HUDEP-2 (cell line): ENCODE data around the gene CDKN2B-AS1.
A peak's percentile ranks its signal among the peaks of the same experiment; 100 is the strongest.

Experiments
- DNase-seq, 76 experiments: peaks; one replicate each; lab custom pipeline; 2025; ENCODE audit not compliant: unreplicated experiment in 76 of 76; lab: John Stamatoyannopoulos, UW

CDKN2B-AS1 gene

DNA sequence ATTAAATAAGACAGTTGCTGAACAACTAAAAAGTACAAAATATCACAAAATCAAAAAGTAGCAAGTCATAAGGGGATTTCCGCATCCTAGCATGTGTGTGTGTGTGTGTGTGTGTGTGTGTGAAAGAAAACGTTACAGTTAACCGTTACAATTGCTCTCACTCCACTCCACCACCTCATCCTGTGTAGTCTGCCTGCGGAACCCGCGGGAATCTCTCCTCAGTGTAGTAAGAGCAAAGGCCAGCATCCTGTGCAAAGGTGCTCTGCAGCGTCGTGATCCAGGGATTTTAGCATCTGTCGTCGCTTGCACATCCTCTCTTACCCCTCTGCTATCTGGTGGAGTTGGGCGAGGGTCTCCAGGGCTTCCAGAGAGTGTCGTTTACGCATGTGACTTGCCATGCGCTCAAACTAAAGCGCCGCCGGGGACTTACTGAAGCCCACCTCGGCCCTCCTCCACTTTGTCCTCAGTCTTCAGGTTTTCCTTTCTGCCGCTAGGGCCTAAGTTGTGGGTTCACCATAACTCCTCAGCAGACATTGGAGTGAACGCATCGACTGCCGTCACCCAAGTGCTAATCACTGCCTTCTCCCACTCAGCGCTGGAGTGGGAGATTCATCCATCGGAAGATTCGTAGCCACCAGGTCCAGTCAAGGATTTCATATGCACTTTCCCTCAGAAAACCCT is 10.6 kb downstream of the CDKN2B-AS1 start:
- DNase-seq = no peak

DNA sequence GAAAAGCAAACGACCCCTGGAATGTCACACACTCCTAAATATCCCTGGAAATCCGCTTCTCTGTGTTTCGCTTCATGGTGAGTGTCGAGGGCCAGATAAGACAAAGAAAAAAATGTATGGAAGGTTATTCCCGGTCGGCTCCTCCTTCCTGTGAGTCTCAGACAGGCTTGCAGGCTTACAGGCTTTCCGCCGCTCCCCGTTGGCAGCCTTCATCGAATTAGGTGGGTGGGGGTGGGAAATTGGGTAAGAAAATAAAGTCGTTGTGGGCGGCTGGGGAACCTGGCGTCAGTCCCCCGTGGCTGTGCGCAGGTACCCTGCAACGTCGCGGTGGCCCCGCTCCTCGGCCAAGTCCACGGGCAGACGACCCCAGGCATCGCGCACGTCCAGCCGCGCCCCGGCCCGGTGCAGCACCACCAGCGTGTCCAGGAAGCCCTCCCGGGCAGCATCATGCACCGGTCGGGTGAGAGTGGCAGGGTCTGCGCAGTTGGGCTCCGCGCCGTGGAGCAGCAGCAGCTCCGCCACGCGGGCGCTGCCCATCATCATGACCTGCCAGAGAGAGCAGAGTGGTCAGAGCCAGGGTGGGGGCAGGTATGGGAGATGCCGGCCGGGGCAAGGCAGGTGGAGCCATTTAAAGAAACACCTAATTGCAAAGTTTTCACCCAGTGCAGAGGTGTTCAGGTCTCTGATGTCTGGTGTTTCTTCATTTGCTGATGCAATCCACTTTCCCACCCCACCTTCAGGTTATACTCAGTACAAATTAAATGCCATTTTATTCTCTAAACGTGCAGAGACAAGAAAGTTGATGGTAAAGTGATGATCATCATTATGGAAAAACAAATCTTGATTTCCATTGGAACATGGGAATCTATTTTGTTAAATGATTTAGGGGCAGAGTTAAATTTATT is 11.4 kb downstream of the CDKN2B-AS1 start:
- no peak for DNase-seq

- no peak for DNase-seq
Observed at GRCh38 chr9:22008384-22008716, 13.8 kb downstream of the CDKN2B-AS1 start.

DNA sequence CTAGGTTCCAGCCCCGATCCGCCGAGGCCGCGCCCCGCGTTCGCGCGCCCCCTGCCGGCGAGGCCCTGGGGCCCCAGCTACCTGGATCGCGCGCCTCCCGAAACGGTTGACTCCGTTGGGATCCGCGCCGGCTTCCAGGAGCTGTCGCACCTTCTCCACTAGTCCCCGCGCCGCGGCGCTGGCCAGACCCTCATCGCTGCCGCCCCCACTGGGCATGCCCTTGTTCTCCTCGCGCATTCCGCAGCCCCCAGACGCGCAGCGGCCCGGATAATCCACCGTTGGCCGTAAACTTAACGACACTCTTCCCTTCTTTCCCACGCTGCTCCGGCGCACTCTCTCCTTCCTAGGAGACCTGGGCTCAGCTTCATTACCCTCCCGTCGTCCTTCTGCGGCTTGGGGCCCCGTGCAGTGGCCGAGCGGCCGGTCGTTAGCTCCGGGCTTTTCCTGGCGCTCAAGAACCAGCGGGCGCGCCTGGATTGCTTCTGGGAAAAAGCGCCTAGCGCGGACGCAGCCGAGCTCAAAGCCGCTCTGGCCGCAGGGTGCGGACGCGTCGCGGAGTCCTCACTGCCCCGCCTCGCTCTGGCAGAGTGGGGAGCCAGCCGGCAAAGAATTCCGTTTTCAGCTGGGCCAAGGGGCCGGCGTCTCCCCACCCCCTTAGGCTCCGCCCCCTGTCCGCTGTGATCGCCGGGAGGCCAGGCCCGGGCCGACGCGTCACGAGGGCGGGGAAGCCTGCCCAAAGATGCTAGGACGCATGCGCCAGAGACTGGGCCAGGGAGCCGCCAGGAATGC is 14.3 kb downstream of the CDKN2B-AS1 start, which contains the start of gene CDKN2B:
Gene CDKN2B (minus strand): TSS at position 589 of the 789 bp plus-strand sequence. CDS start 352 bp downstream, at position 237.
- DNase-seq = peak in 73 of 76 experiments; percentile 19 to 97 (median 92)

- DNase-seq = no peak
Observed at GRCh38 chr9:22009506-22009867, 14.9 kb downstream of the CDKN2B-AS1 start.

DNA sequence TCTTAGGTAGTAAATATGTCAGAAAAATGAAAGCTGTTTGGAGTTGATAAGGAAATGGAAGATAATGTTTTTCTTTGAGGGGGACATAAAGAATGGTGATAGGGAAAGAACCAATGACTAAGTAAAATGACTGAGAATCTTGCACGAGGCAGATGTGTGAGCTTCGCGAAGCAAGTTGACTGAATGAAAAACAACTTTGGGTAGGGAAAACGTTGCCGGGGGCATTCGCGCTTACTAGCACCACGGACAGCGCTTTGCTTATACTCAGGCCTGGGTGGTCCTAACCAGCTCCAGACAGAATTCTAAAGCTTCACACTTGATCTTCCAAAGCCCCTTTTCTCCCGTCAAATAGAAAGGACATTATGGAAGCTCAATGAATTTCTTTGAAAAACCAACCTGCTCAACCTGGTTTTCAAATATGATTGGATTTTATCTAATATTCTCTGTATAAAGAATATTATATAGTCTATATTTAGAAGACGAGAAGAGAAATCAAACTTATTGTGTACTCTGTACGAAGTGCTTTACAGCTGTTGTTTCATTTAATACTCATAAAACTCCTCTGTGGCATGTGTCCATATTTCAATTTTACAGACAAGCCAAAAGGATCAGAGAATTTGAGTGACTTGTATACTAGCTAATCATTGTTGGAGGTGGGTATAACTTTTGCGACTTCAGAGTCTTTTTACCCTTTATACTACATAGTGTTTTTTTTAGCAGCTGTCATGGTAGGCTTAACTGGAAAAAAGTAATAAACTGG is 16.5 kb downstream of the CDKN2B-AS1 start:
- peak in 62 of 76 experiments; percentile 14 to 85 (median 50) for DNase-seq

- no peak for DNase-seq
Observed at GRCh38 chr9:22022396-22022795, 27.8 kb downstream of the CDKN2B-AS1 start.

GRCh38 chr9:22026696-22027095 is 32.1 kb downstream of the CDKN2B-AS1 start:
- no peak for DNase-seq

- DNase-seq = no peak
Observed at GRCh38 chr9:22028394-22028793, 33.8 kb downstream of the CDKN2B-AS1 start.

DNA sequence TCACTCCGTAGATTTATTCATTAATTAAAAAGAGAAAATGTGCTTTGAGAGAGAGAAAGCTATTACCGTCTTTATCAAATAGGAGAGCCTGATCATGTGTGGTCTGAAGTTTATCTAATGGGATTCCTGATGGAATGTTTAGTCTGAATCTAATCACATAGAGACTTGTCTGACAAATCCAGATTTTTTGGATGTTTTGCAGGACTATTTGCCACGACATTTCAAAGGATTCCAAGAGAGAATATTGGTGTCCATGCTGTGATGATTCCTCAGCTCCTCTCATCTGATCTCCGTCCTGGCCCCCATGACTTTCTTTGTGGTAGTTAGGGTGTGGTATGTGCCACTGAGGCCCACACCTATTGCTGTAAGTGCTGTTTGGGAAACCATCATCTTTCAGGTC is 34.6 kb downstream of the CDKN2B-AS1 start:
- DNase-seq = no peak

DNA sequence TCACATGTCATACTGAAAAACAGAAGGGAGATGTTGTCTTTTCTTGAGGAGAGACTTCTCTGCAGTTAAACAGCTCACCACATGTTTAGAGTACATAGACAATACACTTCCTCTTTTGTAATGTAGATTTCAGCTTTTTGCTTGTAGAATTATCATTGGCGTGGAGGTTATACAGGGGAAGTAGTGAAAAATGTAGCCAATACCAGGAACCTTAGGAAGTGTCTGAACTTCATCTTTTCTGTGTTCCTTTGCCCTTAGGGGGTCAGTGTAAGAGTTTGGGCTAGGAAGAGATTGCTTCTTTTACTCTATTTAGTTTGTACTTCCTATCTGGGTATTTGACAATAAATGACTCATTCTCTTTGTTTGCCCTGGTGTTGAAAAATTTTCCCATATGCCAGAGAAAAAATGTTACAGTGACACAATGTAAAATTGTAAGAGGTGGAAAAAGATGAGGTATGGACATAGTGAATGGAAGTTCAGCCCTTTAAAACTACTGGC is 35.6 kb downstream of the CDKN2B-AS1 start:
- DNase-seq = peak in 8 of 76 experiments; percentile 11 to 58 (median 32)

- no peak for DNase-seq
Observed at GRCh38 chr9:22031655-22032411, 37.2 kb downstream of the CDKN2B-AS1 start.

DNA sequence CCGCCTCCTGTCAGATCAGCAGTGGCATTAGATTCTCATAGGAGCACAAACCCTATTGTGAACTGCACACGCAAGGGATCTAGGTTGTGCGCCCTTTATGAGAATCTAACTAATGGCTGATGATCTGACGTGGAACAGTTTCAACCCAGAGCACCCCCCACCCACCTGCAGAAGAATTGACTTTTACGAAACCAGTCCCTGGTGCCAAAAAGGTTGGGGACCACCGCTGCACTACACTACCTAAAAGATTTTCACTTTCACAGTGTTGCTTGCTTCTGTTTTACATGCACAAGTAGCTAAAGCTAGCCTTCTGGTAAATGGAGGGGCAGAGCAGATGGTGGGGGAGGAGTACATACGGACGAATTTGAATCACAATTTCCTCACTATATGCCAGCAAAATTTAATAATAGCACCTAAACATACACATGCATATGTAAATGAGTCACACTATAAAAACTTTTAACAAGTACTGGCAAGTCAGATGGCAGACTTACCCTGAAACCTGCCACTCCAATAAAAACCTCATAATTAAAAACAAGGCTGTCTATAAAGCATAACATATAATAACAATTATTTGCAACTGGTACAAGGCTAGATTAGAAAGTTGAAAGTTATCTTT is 38.5 kb downstream of the CDKN2B-AS1 start:
- DNase-seq = no peak

DNA sequence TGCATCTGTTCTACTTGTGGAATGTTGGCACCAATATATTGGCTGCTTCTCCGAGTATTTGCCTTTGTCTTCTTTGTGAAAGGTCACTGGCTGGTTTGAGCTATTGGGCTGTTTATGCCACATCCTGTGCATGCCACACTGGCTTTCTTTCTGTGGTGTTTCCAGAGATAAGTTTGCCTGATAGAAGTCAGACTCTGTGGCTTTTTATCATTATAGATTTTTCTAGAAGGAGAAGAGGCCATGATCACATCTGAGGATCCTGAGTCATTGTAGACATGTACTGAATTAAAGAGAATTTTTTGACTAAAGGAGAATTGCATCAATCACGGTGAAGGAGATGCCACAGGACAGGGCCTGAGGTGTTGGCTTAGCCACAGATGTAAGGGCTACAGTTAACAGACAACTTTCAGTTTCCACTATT is 41.0 kb downstream of the CDKN2B-AS1 start:
- DNase-seq = peak in 2 of 76 experiments; percentile 15 to 22

DNA sequence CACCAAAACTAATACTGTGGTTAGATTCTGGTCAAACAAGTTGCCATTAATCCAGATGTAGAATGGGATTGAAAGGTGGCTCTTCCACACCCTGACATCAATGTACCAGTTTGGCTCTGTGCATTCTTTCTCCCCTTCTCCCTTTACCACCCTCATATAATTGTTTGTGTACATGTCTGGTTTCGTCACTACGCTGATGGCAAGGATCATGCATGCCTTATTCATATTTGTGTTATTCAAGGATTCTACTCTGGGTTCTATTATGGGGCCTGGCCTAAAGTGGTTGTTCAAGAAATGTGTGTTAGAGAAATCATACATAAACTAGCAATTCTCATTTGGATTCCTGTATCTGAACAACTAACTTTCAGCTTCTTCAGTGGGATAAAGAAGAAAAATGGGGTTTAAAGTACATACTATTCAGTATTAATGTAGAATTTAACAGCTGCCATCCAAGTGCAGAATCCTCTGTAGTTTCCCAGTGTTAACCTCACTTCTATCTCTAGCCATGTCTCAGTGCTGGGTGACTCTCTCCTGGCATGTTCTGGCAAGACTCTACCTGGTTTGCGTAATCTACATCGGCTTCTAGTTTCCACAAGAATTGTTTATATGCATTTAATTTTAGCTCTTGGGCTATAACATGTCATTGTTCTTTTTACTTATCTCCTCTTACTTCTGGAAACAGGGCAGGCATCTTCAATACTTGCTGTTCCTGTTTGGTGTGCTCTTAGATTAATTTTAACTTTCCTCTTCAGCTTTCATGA is 42.5 kb downstream of the CDKN2B-AS1 start:
- no peak for DNase-seq

GRCh38 chr9:22037954-22038690 is 43.5 kb downstream of the CDKN2B-AS1 start:
- peak in 11 of 76 experiments; percentile 4 to 45 (median 27) for DNase-seq

DNA sequence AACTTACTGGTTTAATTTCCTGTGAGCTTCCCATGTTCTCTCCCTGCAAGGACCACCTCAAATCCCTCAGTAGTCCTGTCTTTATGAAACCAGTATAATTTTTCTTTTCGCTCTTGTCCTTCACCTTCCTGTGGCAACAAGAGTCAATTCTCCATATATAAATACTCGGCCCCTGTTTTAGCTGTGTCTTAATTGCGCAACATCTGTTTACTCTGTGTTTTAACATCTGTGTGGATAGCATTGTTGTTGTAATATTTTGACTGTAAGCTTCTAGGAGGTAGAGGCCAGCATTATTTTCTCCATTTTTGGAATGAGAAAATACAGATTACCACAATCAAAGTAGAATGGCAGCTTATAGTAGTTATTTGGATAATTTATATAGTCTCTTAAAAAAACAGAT is 44.7 kb downstream of the CDKN2B-AS1 start:
- DNase-seq = no peak
